Germinal center (tissue), 1 donor: ENCODE measurements around the gene ETFA.
"Not testable (repeated sequence)": the region's sequence is repeated elsewhere in the genome, so short reads cannot be mapped to it uniquely, and the experiment has no call there.

ENCODE experiments used
- DNase-seq: peaks from one replicate; pipeline ENCODE4 v3.0.0; 2012; ENCODE audit warnings: mixed read lengths, low spot score

ETFA gene

GRCh38 chr15:76324066-76324465 is 12.8 kb upstream of the ETFA start:
- DNase-seq = no peak

GRCh38 chr15:76321602-76322001 is 10.3 kb upstream of the ETFA start:
- DNase-seq = no peak

GRCh38 chr15:76321171-76321570 is 9.9 kb upstream of the ETFA start:
- no peak for DNase-seq

- no peak for DNase-seq
Measured at GRCh38 chr15:76320012-76320411, 8.7 kb upstream of the ETFA start.

GRCh38 chr15:76313731-76314130 is 2.5 kb upstream of the ETFA start:
- no peak for DNase-seq

- DNase-seq = not testable (repeated sequence)
Measured at GRCh38 chr15:76313175-76313567, 1.9 kb upstream of the ETFA start.

GRCh38 chr15:76312540-76313174 is 1.4 kb upstream of the ETFA start:
- no peak for DNase-seq

GRCh38 chr15:76310475-76311099 is 682 bp downstream of the ETFA start:
- DNase-seq = peak; percentile 37

GRCh38 chr15:76309601-76310330 is 1.5 kb downstream of the ETFA start:
- no peak for DNase-seq

GRCh38 chr15:76303909-76304308 is 7.4 kb downstream of the ETFA start:
- no peak for DNase-seq

- no peak for DNase-seq
Measured at GRCh38 chr15:76299786-76300185, 11.5 kb downstream of the ETFA start.

- no peak for DNase-seq
Measured at GRCh38 chr15:76298986-76299385, 12.3 kb downstream of the ETFA start.

GRCh38 chr15:76297951-76298350 is 13.3 kb downstream of the ETFA start:
- not testable (repeated sequence) for DNase-seq

- DNase-seq = no peak
Measured at GRCh38 chr15:76296849-76297248, 14.4 kb downstream of the ETFA start.

- DNase-seq = not testable (repeated sequence)
Measured at GRCh38 chr15:76294463-76294862, 16.8 kb downstream of the ETFA start.

GRCh38 chr15:76293361-76293760 is 17.9 kb downstream of the ETFA start:
- no peak for DNase-seq

GRCh38 chr15:76289582-76289981 is 21.7 kb downstream of the ETFA start:
- no peak for DNase-seq

GRCh38 chr15:76286271-76286879 is 24.9 kb downstream of the ETFA start:
- DNase-seq = peak; percentile 20

GRCh38 chr15:76285241-76285825 is 25.9 kb downstream of the ETFA start:
- peak; percentile 29 for DNase-seq

GRCh38 chr15:76282465-76282864 is 28.8 kb downstream of the ETFA start:
- no peak for DNase-seq

GRCh38 chr15:76278651-76279050 is 32.6 kb downstream of the ETFA start:
- no peak for DNase-seq

- no peak for DNase-seq
Measured at GRCh38 chr15:76274821-76275220, 36.4 kb downstream of the ETFA start.

- no peak for DNase-seq
Measured at GRCh38 chr15:76274226-76274625, 37.0 kb downstream of the ETFA start.
